Suprapubic skin (tissue), 3 donors: Measurements from ENCODE around the gene TOM1L2.

Experiments
- EP300 ChIP-seq: sonication (generic); formaldehyde crosslinking; IDR thresholded peaks from one replicate; pipeline ENCODE4 v1.6.1; 2017; ENCODE audit warnings: antibody characterized with exemption
- TF ChIP-seq, protein P1 (sequence below), 2 donors: fragments of 200-600 bp in 1 of 2; fragments of 450-650 bp in 1 of 2; sonication (generic) in 1 of 2; IDR thresholded peaks; one replicate each; pipeline ENCODE4 v1.5.1; 2016 to 2019; ENCODE audit warnings: antibody characterized with exemption in 2 of 2, mild to moderate bottlenecking in 1 of 2, moderate library complexity in 1 of 2

DNA sequence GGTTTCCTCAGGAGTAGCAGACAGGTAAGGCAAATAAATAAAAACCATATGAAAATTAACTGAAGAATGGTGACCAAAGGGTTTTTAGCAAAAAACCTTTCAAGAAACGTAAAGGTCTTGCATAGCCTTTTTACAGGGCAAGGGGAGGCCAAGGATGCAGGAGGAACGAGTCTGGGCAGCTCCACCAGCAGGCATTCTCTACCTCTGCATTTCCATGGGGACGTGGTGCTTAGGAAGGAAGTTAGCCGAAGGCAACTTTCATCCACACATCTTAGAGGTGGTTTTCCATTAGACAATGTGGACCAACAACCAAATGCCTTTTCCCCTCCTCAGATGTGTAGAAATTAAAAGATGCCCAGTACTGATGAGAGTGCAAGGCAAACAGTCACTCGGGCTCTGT, 20.7 kb downstream of the TOM1L2 start:
- TF ChIP-seq, protein P1, sequence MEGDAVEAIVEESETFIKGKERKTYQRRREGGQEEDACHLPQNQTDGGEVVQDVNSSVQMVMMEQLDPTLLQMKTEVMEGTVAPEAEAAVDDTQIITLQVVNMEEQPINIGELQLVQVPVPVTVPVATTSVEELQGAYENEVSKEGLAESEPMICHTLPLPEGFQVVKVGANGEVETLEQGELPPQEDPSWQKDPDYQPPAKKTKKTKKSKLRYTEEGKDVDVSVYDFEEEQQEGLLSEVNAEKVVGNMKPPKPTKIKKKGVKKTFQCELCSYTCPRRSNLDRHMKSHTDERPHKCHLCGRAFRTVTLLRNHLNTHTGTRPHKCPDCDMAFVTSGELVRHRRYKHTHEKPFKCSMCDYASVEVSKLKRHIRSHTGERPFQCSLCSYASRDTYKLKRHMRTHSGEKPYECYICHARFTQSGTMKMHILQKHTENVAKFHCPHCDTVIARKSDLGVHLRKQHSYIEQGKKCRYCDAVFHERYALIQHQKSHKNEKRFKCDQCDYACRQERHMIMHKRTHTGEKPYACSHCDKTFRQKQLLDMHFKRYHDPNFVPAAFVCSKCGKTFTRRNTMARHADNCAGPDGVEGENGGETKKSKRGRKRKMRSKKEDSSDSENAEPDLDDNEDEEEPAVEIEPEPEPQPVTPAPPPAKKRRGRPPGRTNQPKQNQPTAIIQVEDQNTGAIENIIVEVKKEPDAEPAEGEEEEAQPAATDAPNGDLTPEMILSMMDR (IDR thresholded peaks at IDR 0.05), result no peak
- no peak for TF ChIP-seq EP300
